ENCODE data around the gene HGFAC.
A peak's percentile ranks its signal among the peaks of the same experiment; 100 is the strongest.
"Not testable (repeated sequence)": the region's sequence is repeated elsewhere in the genome, so short reads cannot be mapped to it uniquely, and the experiment has no call there.

The HGFAC gene

GRCh38 chr4:3406431-3406830, 35.3 kb upstream of the HGFAC start:
- no peak for DNase-seq (ENCODE audit: low read depth)
- H3K4me3 ChIP-seq (ENCODE audit: low read depth, low read length) = no peak overlapping the region
- TF ChIP-seq CTCF (IDR thresholded peaks at IDR 0.05; ENCODE audit: control insufficient read depth, extremely low read depth, insufficient read depth) = no peak

DNA sequence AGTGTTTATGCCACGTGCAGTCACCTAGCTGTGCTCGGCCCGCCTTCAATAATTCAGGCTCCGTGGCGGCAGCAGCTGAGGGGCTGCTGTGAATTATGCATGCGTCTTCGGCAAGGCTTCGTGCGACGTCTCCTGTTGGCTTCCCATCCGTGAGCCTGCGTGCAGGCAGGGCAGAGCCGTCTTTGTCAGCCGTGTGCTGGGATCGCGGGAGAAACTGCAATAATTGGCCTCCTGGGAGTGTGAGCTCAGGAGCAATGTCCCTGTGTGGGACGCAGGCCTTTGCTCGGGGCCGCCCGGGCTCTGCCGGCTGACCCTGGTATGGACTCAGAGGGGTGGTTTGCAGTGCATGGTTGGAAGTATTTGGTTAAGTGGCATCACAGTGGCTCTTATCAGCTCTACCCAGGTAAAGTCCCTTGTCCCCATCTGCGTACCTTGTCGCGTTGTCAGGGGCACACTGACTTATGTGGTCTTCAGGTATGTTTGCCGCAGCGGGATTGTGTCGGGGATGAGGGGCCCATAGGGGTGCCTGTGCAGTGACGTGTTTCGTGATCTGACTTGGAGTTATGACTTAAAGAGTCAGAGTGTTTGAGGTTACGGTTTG, 34.5 kb upstream of the HGFAC start:
- TF ChIP-seq CTCF (IDR thresholded peaks at IDR 0.05; ENCODE audit: control insufficient read depth, extremely low read depth, insufficient read depth) = no peak
- H3K4me3 ChIP-seq (ENCODE audit: low read depth, low read length) = no peak overlapping the region
- no peak for DNase-seq (ENCODE audit: low read depth)

GRCh38 chr4:3407930-3408792, 33.6 kb upstream of the HGFAC start:
- DNase-seq (ENCODE audit: low read depth) = no peak
- no peak overlapping the region for H3K4me3 ChIP-seq (ENCODE audit: low read depth, low read length)
- TF ChIP-seq CTCF (IDR thresholded peaks at IDR 0.05; ENCODE audit: control insufficient read depth, extremely low read depth, insufficient read depth) = no peak

GRCh38 chr4:3408793-3409330, 32.9 kb upstream of the HGFAC start:
- H3K4me3 ChIP-seq (ENCODE audit: low read depth, low read length) = no peak overlapping the region
- DNase-seq (ENCODE audit: low read depth) = no peak
- no peak for TF ChIP-seq CTCF (IDR thresholded peaks at IDR 0.05; ENCODE audit: control insufficient read depth, extremely low read depth, insufficient read depth)

- no peak for DNase-seq (ENCODE audit: low read depth)
- H3K4me3 ChIP-seq (ENCODE audit: low read depth, low read length) = no peak overlapping the region
- TF ChIP-seq CTCF (IDR thresholded peaks at IDR 0.05; ENCODE audit: control insufficient read depth, extremely low read depth, insufficient read depth) = no peak
These were observed 32.1 kb upstream of the HGFAC start for GRCh38 chr4:3409571-3410091.

- no peak overlapping the region for H3K4me3 ChIP-seq (ENCODE audit: low read depth, low read length)
- no peak for TF ChIP-seq CTCF (IDR thresholded peaks at IDR 0.05; ENCODE audit: control insufficient read depth, extremely low read depth, insufficient read depth)
- DNase-seq (ENCODE audit: low read depth) = peak; percentile 58
These were observed 31.2 kb upstream of the HGFAC start for GRCh38 chr4:3410401-3411135.

- not testable (repeated sequence) for H3K4me3 ChIP-seq (ENCODE audit: low read depth, low read length); DNase-seq (ENCODE audit: low read depth)
These were observed 30.6 kb upstream of the HGFAC start for GRCh38 chr4:3411190-3411589.

Data from LNCaP clone FGC (cell line).